KMS-11 (cell line): ENCODE results near the gene C7.

ENCODE experiments used
- H2AFZ ChIP-seq: fragments of 200-600 bp; sonication (generic); 2 replicates; pipeline ENCODE4 v1.6.1; 2016; ENCODE audit warnings: antibody characterized with exemption, mixed run types, low read depth
- H3K27ac ChIP-seq: fragments of 200-600 bp; sonication (generic); 2 replicates; pipeline ENCODE4 v1.6.1; 2016; ENCODE audit warnings: mild to moderate bottlenecking, mixed run types
- H3K27me3 ChIP-seq: fragments of 200-600 bp; sonication (generic); 2 replicates; pipeline ENCODE4 v1.6.1; 2017; ENCODE audit warnings: mild to moderate bottlenecking, low read depth, mixed run types, moderate library complexity; ENCODE audit not compliant: insufficient read depth
- H3K36me3 ChIP-seq: fragments of 200-600 bp; sonication (generic); 2 replicates; pipeline ENCODE4 v1.6.1; 2017; ENCODE audit warnings: mild to moderate bottlenecking, mixed run types; ENCODE audit not compliant: insufficient read depth
- H3K4me1 ChIP-seq: fragments of 200-600 bp; sonication (generic); 2 replicates; pipeline ENCODE4 v1.6.1; 2016; ENCODE audit warnings: mild to moderate bottlenecking, low read depth, mixed run types; ENCODE audit not compliant: poor library complexity, severe bottlenecking
- H3K4me2 ChIP-seq: fragments of 200-600 bp; sonication (generic); 2 replicates; pipeline ENCODE4 v1.7.0; 2016; ENCODE audit warnings: mild to moderate bottlenecking, mixed run types
- H3K4me3 ChIP-seq: fragments of 200-600 bp; sonication (generic); IDR thresholded peaks from 2 replicates; pipeline ENCODE4 v1.6.1; 2017; ENCODE audit warnings: low read depth, low read length, mixed read lengths; ENCODE audit not compliant: insufficient read depth
- H3K79me2 ChIP-seq: fragments of 200-600 bp; sonication (generic); 2 replicates; pipeline ENCODE4 v1.6.1; 2016; ENCODE audit warnings: low read depth, mixed run types; ENCODE audit not compliant: insufficient read depth
- H3K9ac ChIP-seq: fragments of 200-600 bp; sonication (generic); 2 replicates; pipeline ENCODE4 v1.6.1; 2016; ENCODE audit warnings: mild to moderate bottlenecking, mixed run types
- H4K20me1 ChIP-seq: fragments of 200-600 bp; sonication (generic); 2 replicates; pipeline ENCODE4 v1.6.1; 2016; ENCODE audit warnings: mild to moderate bottlenecking, mixed run types; ENCODE audit not compliant: insufficient read depth
- CTCF ChIP-seq: fragments of 200-600 bp; sonication (generic); conservative IDR thresholded peaks from 2 replicates; pipeline ENCODE4 v1.6.1; 2017; ENCODE audit warnings: low read depth, mild to moderate bottlenecking, antibody characterized with exemption, low read length, moderate library complexity, mixed read lengths

Gene C7

GRCh38 chr5:40904994-40905306, 4.3 kb upstream of the C7 start:
- Histone ChIP-seq H3K4me1 (no peaks in the 10 kb centered on the region), H3K27me3 (no peaks in the 10 kb centered on the region), H4K20me1 (no peaks in the 10 kb centered on the region), H3K36me3 (no peaks in the 10 kb centered on the region), H3K4me2 (no peak overlapping the region), H3K9ac (no peak overlapping the region), H2AFZ (no peak overlapping the region), H3K4me3 (no peak overlapping the region), H3K79me2 (no peaks in the 10 kb centered on the region), H3K27ac (no peak overlapping the region)
- peak; percentile 11; the same call in 1 of the 2 replicates for TF ChIP-seq CTCF

GRCh38 chr5:40906351-40906751, 2.9 kb upstream of the C7 start:
- no peak overlapping the region for H2AFZ ChIP-seq
- H3K4me2 ChIP-seq: no peak overlapping the region
- TF ChIP-seq CTCF: no peak
- no peaks in the 10 kb centered on the region for H4K20me1 ChIP-seq
- H3K27ac ChIP-seq: no peak overlapping the region
- no peak overlapping the region for H3K9ac ChIP-seq
- H3K36me3 ChIP-seq: no peaks in the 10 kb centered on the region
- H3K27me3 ChIP-seq: no peaks in the 10 kb centered on the region
- H3K4me1 ChIP-seq: no peaks in the 10 kb centered on the region
- no peaks in the 10 kb centered on the region for H3K79me2 ChIP-seq
- no peak overlapping the region for H3K4me3 ChIP-seq

- H3K27me3 ChIP-seq: no peaks in the 10 kb centered on the region
- no peak for TF ChIP-seq CTCF
These were observed 426 bp downstream of the C7 start for GRCh38 chr5:40909723-40910122.

GRCh38 chr5:40911266-40911665, 2.0 kb downstream of the C7 start:
- Histone ChIP-seq H3K36me3 (no peaks in the 10 kb centered on the region), H3K9ac (no peak overlapping the region), H3K79me2 (no peaks in the 10 kb centered on the region), H4K20me1 (no peaks in the 10 kb centered on the region), H3K4me1 (no peaks in the 10 kb centered on the region), H3K4me3 (no peak overlapping the region), H3K27ac (no peak overlapping the region), H3K27me3 (no peaks in the 10 kb centered on the region), H3K4me2 (no peak overlapping the region), H2AFZ (no peak overlapping the region)
- TF ChIP-seq CTCF: no peak

More at GRCh38 chr5:40909723-40910122, 426 bp downstream of the C7 start:
- H3K4me2 ChIP-seq: no peak overlapping the region
- H2AFZ ChIP-seq: no peak overlapping the region
- H3K36me3 ChIP-seq: no peaks in the 10 kb centered on the region
- H3K4me1 ChIP-seq: no peaks in the 10 kb centered on the region
- no peaks in the 10 kb centered on the region for H4K20me1 ChIP-seq
- H3K79me2 ChIP-seq: no peaks in the 10 kb centered on the region
- no peak overlapping the region for H3K4me3 ChIP-seq
- no peak overlapping the region for H3K27ac ChIP-seq
- H3K9ac ChIP-seq: no peak overlapping the region

- Histone ChIP-seq H3K4me2 (no peak overlapping the region), H3K4me1 (no peaks in the 10 kb centered on the region), H3K79me2 (no peaks in the 10 kb centered on the region), H3K9ac (no peak overlapping the region), H3K27ac (no peak overlapping the region), H3K27me3 (no peaks in the 10 kb centered on the region), H3K4me3 (no peak overlapping the region), H3K36me3 (no peaks in the 10 kb centered on the region), H2AFZ (no peak overlapping the region), H4K20me1 (no peaks in the 10 kb centered on the region)
- TF ChIP-seq CTCF: no peak
These were observed 5.5 kb downstream of the C7 start for GRCh38 chr5:40914835-40915234.
